Subcutaneous abdominal adipose tissue (tissue), 5 donors: Measurements from ENCODE around the gene MRPS34.

Experiments
- H3K27ac ChIP-seq: one replicate; pipeline ENCODE4 v1.7.0; 2013; ENCODE audit warnings: low read depth, mild to moderate bottlenecking, inconsistent platforms, low read length, moderate library complexity
- H3K27me3 ChIP-seq, 5 donors: one replicate each; pipeline ENCODE4 v1.7.0; 2013; ENCODE audit warnings: low read length in 5 of 5, inconsistent platforms in 1 of 5; ENCODE audit not compliant: control insufficient read depth in 5 of 5, insufficient read depth in 4 of 5
- H3K36me3 ChIP-seq, 5 donors: one replicate each; pipeline ENCODE4 v1.7.0; 2013; ENCODE audit warnings: low read length in 5 of 5; ENCODE audit not compliant: control insufficient read depth in 5 of 5, insufficient read depth in 5 of 5
- H3K4me1 ChIP-seq, 5 donors: one replicate each; pipeline ENCODE4 v1.7.0; 2013; ENCODE audit warnings: low read length in 5 of 5, mild to moderate bottlenecking in 3 of 5, moderate library complexity in 1 of 5; ENCODE audit not compliant: control insufficient read depth in 5 of 5, insufficient read depth in 5 of 5
- H3K4me3 ChIP-seq, 5 donors: one replicate each; pipeline ENCODE4 v1.7.0; 2013; ENCODE audit warnings: low read length in 5 of 5, low read depth in 1 of 5
- H3K9ac ChIP-seq, 5 donors: one replicate each; pipeline ENCODE4 v1.7.0; 2013; ENCODE audit warnings: low read length in 5 of 5, mild to moderate bottlenecking in 4 of 5, moderate library complexity in 3 of 5
- H3K9me3 ChIP-seq, 5 donors: one replicate each; pipeline ENCODE4 v1.7.0; 2013; ENCODE audit warnings: low read length in 5 of 5; ENCODE audit not compliant: control insufficient read depth in 5 of 5
- donor health status: healthy.
- donor health status: healthy.
- donor health status: healthy.
- donor health status: healthy.
- donor health status: healthy.

Gene MRPS34

DNA sequence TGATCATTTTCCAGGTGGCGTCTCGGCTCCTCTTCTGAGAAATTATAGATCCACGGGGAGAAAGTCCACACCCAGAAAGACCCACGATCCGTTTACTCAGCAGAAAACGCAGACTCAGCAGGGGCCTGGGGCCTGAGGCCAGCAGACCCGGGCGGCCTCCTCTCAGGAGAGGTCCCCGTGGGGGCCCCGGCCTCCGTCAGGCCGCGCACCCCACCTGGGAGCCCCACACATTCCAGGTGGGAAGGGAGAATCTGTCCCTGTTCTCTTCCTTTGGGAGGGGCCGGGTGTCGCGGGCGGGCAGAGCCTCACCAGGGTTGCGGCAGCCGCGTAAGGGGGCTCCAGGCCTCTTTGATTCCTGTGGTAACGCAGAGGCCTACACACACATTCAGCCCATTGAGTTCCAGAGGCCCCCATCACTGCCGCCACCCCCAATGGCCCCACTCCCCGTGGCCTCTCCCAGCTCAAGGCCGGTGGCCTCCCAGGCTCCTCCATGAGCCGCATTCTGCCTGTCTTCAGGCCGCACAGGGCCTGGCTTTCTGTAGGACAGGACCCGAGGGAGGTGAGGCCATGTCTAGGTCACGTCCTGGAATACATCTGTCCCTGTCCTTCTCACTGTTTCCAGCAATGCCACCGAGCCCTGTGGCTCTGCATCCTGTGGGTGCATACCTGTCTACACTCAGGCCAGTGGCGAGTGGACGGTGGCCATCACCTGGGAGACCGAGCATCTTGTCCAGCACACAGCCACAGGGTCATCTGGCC lies 22.2 kb upstream of the MRPS34 start:
- H3K9ac ChIP-seq = no peak overlapping the region
- H3K27ac ChIP-seq = no peak overlapping the region
- no peak overlapping the region for H3K4me3 ChIP-seq
- H3K36me3 ChIP-seq = peaks cover 0 to 18% (median 8%) of the 10 kb centered on the region in 5 donors
- no peaks in the 10 kb centered on the region for H3K27me3 ChIP-seq
- H3K9me3 ChIP-seq = peaks cover 0 to 5% (median 4%) of the 10 kb centered on the region in 5 donors
- no peaks in the 10 kb centered on the region for H3K4me1 ChIP-seq

DNA sequence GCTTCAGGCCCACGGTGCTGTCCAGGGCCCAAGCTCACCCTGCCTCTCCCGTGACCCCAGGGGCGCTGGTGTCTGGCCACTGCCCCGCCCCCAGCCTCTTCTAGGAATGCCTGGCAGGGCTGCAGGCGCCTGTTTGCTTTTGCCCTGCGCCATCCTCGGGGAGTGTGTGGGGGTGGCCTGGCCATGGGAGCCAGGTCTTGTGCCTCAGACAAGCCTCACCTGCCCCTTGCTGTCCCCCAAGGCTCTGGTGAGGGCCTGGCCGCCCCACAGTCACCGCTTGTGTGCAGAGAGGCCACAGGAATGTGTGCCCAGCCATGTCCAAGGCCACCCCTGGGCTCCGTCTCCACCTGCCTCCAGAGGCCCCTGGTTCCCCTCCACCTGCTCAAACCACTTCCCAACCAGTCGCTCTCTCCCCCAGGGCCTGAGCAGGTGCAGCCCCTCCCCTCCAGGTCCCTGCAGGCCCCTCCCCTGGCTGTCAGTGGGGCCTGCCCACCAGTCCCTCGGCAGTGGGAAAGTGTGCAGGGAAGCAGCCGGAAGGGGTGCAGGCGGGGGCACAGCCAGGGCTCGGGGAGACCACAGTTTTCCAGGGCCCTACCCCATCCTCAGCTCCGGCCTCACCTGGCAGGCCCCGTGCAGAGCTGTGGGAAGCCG lies 21.4 kb upstream of the MRPS34 start:
- peaks cover 0 to 5% (median 4%) of the 10 kb centered on the region in 5 donors for H3K9me3 ChIP-seq
- H3K4me1 ChIP-seq = no peaks in the 10 kb centered on the region
- H3K27me3 ChIP-seq = no peaks in the 10 kb centered on the region
- H3K36me3 ChIP-seq = peaks cover 0 to 25% (median 11%) of the 10 kb centered on the region in 5 donors
- H3K9ac ChIP-seq = no peak overlapping the region
- H3K4me3 ChIP-seq = no peak overlapping the region
- no peak overlapping the region for H3K27ac ChIP-seq

DNA sequence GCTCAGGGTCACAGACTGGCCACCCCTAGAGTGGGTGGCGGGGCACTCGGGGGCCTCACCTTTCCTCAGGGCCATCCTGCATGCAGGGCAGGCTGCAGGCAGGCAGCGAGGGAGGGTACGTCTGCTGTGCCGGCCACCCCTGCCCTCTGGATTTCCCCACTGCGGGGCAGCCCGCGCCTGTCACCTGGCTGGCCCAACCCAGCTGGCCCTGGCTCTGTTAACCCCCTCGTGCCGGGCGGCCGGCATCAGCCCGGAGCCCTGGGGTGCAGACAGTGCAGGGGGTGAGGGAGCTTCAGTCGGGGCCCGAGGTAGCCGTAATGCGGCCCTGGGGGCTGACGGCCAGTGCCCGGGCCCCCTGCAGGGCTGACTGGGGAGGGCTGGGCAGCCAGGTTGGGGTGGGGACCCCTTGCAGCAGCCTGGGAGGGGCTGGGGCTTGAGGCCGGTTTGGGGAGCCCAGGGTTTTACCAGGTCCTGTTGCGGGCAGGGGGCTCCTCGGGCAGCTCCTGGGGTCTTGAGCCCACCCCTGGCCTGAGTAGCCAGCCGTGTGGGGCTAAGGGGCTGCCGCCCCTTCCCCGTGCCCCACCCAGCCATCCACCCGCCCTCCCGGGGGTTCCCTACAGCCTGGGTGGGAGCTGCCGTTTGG lies 20.8 kb upstream of the MRPS34 start, which contains the start of gene IGFALS:
Gene IGFALS, minus strand, starts transcription at position 128 of the 643 bp plus-strand sequence. Its CDS starts 53 bp downstream, at position 75.
- H3K36me3 ChIP-seq = peaks cover 0 to 31% (median 17%) of the 10 kb centered on the region in 5 donors
- no peak within 1 kb of the TSS for H3K4me3 ChIP-seq
- peaks cover 0 to 5% (median 4%) of the 10 kb centered on the region in 5 donors for H3K9me3 ChIP-seq
- H3K27me3 ChIP-seq = no peaks in the 10 kb centered on the region
- H3K27ac ChIP-seq = no peak within 1 kb of the TSS
- no peak within 1 kb of the TSS for H3K9ac ChIP-seq
- H3K4me1 ChIP-seq = no peaks in the 10 kb centered on the region

DNA sequence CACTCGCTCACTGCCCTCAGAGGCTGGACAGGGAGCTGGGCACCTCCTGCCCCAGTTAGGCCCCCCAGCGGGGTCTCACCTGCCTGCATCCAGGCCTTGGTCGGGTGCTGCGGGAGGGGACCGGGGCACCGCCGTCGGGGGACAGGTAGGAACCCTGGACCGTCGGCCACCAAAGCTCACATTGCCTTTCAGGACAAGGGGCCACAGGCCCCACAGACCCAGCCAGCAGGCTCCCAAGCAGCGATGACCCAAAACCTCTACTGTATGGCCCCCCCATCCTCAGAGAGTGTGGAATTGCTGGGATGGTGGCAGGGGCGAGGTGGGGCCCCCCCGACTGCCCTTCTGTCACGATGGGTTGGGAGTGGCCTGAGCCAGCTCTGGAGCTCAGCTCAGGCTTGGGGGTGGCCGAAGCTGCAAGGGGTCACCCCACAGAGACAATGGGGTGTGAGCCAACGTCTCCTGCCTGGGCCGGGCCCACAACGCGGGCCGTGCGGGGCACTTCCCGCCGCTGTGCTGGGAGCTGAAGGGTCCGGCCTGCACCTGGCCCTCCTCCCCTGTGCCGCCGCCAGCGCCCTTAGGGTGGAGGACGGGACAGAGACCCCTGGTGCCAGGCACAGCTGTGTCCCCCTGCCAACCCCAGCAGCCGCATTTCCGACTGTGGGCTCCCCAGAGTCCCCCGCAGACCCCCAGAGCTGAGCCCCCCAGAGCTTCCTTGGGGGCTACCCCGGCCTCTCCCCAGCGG lies 20.1 kb upstream of the MRPS34 start:
- Histone ChIP-seq H3K9me3 (peaks cover 0 to 4% (median 2%) of the 10 kb centered on the region in 5 donors), H3K27me3 (no peaks in the 10 kb centered on the region), H3K36me3 (peaks cover 0 to 38% (median 23%) of the 10 kb centered on the region in 5 donors), H3K4me3 (no peak overlapping the region), H3K4me1 (no peaks in the 10 kb centered on the region), H3K9ac (no peak overlapping the region), H3K27ac (no peak overlapping the region)

DNA sequence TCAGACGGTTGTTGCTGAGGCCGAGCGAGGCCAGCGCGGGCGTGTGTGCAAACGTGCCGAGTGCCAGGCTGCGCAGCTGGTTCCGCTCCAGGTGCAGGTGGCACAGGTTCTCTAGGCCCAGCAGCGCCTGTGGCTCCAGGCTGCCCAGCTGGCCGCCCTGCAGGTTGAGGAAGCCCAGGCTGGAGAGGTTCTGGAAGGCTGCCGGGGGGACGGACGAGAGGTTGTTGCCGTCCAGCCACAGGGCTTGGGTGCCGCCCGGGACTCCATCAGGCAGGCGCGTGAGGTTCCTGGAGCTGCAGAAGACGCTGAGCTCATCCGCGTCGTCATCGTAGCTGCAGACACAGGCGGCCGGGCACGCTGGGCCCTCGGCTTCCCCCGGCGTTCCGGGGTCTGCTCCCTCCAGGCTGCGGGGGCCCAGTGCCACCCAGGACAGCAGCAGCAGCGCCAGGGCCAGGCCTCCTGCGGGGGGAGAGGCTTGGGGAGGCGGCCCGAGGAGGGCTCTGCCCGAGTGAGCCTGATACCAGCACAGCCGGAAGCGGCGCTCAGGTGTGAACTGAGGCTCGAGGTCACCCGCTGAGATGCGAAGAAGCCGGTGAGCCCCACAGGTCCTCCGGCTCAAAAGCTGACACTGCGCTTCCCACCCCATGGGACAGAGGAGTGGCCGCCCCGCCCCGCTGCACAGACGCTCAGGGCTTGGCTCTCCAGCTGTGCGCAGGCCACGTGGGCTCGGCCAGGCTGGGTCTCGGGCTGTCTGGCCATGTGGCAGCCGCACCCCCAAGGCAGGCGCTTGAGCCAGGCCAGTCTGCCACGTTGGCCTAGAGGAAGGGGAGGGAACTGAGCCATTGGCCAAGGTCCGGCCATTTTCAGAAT lies 19.2 kb upstream of the MRPS34 start:
- Histone ChIP-seq H3K27me3 (no peaks in the 10 kb centered on the region), H3K27ac (no peak overlapping the region), H3K36me3 (peaks cover 0 to 46% (median 31%) of the 10 kb centered on the region in 5 donors), H3K4me1 (no peaks in the 10 kb centered on the region), H3K4me3 (no peak overlapping the region), H3K9me3 (no peaks in the 10 kb centered on the region), H3K9ac (no peak overlapping the region)

DNA sequence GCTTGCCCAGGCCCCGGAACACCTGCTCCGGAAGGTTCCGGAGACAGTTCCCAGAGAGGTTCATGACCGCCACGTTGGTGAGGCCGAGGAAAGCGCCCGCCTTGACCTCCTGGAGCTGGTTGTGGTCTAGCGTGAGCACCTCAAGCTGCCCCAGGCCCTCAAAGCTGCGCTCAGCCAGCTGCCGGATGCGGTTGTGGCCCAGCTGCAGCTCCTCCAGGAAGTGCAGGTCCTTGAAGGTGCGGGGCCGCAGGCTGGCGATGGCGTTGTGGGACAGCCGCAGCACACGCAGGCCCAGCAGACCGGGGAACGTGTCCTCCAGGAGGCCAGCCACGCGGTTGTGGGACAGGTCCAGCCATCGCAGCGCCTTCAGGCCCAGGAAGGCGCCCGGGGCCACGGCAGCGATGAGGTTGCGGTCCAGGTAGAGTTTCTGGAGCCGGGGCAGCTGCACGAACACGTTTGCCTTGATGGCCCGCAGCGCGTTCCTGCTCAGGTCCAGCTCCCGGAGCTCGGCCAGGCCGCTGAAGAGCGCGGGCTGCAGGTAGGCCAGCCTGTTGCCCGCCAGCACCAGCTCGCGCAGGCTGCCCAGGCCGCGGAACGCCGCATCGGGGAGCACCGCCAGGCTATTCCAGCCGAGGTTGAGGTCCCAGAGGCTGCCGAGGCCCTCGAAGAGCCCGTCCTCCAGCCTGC lies 18.5 kb upstream of the MRPS34 start:
- peaks cover 0 to 54% (median 38%) of the 10 kb centered on the region in 5 donors for H3K36me3 ChIP-seq

DNA sequence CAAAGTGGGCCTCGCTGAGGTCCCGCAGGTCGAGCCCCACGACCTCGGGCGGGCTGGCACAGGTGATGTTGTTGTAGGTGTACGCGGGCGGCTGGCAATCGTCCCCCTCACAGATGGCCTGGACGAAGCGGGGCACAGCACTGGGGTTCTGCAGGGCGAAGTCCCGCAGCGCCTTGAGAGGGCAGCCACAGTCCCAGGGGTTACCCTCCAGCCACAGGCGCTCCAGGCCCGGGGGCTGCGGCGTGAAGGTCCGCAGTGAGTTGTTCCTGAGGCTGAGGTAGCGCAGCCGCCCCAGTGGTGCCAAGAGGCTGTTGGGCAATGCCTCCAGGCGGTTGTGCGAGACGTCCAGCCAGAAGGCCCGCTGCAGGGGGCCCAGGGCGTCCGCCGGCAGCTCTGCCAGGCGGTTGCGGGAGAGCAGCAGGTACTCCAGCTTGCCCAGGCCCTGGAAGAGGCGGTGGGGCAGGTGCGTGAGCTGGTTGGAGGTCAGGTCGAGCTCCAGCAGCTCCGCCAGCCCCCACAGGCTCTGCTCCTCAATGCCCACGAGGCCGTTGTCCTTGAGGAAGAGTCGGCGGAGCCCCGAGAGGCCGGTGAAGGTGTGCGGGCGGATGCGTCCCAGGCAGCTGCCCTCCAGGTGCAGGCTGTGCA lies 17.8 kb upstream of the MRPS34 start:
- peaks cover 0 to 59% (median 41%) of the 10 kb centered on the region in 5 donors for H3K36me3 ChIP-seq
- H3K4me1 ChIP-seq = peaks cover 0 to 4% (median 0%) of the 10 kb centered on the region in 5 donors
- H3K27me3 ChIP-seq = no peaks in the 10 kb centered on the region
- H3K4me3 ChIP-seq = no peak overlapping the region
- no peak overlapping the region for H3K9ac ChIP-seq
- no peak overlapping the region for H3K27ac ChIP-seq
- no peaks in the 10 kb centered on the region for H3K9me3 ChIP-seq

More for the DNA sequence above, 18.5 kb upstream of the MRPS34 start:
- peaks cover 0 to 2% (median 0%) of the 10 kb centered on the region in 5 donors for H3K4me1 ChIP-seq
- H3K9ac ChIP-seq = no peak overlapping the region
- H3K27ac ChIP-seq = no peak overlapping the region
- no peak overlapping the region for H3K4me3 ChIP-seq
- H3K27me3 ChIP-seq = no peaks in the 10 kb centered on the region
- H3K9me3 ChIP-seq = no peaks in the 10 kb centered on the region

DNA sequence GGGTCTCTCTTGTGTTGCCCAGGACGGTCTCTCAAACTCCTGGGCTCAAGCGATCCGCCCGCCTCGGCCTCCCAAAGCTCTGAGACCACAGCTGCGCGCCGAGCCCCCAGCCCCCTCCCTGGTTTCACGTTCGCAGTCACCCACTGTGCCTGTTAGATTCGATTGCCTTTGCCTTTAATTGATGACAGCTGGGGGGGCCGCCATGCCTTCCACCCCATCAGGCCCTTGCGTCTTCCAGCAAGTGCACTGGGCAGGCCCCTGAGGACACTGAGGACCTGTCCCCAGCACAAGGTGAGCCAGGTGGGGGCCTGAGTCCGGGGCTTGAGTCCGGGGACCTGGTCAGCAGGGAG lies 17.3 kb upstream of the MRPS34 start:
- no peak overlapping the region for H3K27ac ChIP-seq
- no peaks in the 10 kb centered on the region for H3K27me3 ChIP-seq
- peaks cover 0 to 5% (median 1%) of the 10 kb centered on the region in 5 donors for H3K4me1 ChIP-seq

More for the DNA sequence above, 17.3 kb upstream of the MRPS34 start:
- H3K36me3 ChIP-seq = peaks cover 0 to 63% (median 43%) of the 10 kb centered on the region in 5 donors
- no peak overlapping the region for H3K9ac ChIP-seq
- H3K9me3 ChIP-seq = no peaks in the 10 kb centered on the region
- H3K4me3 ChIP-seq = no peak overlapping the region
